ENCODE measurements around the gene GAREM2. TPM values are rescaled to one million over a fixed set of nuclear protein-coding genes. Genes with fewer than 3 reads are reported as not detected.
A peak's percentile ranks its signal among the peaks of the same experiment; 100 is the strongest.

GAREM2 gene
- 0.19 TPM for polyA plus RNA-seq

DNA sequence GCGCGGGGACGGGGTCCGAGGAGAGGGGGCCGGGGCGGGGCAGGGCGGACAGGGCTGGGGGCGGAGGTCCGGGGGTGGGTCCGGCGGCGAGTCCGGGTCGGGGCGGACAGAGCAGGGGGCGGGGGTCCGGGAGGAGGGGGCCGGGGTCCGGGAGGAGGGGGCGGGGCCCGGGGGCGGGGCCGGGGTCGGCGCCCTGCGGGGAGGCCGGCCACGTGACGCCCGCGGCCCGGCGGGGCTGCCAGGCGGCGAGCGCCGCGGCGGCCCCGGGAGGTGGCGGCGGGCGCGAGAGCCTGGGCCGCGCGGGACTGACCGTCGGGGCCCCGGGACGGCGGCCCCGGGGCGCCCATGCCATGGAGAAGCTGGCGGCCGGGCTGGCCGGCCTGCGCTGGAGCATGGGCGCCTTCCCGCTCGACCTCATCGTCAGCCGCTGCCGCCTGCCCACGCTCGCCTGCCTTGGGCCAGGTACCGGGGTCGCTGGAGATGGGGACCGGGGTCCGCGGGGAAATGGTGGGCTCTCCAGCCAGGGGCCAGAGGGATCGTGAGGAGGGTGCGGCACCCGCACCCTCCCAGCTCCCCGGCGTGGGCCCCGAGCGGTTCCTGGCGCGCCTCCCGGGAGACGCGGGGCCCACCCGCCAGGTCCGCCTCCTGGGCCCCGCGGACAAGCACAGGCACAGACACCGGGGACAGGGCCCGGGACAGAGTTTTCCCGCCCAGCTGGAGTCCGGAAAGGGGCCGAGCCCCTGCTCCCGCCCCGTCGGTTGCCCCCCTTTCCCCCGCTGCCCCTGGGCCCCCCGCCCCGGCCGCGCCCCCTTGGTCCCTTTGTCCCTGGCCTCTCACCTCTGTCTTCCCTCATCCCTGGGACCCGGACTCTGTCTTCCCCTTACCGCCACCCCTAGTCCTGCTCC is at the start of gene GAREM2:
TSS of gene GAREM2 (plus strand) at position 218 of the 905 bp plus-strand sequence. CDS start at position 351, 133 bp downstream.
- Mint-ChIP-seq H3K27me3 (peaks cover 25% of the 10 kb centered on the region), H3K4me1 (peaks cover 6 to 11% (median 7%) of the 10 kb centered on the region in 3 donors), H3K9me3 (peaks cover 0 to 2% (median 0%) of the 10 kb centered on the region in 3 donors), H3K4me3 (peak within 1 kb of the TSS; percentile 67 to 92 (median 83)), H3K36me3 (no peaks in the 10 kb centered on the region), H3K27ac (peak within 1 kb of the TSS in 1 of 3 donors; percentile 62)

DNA sequence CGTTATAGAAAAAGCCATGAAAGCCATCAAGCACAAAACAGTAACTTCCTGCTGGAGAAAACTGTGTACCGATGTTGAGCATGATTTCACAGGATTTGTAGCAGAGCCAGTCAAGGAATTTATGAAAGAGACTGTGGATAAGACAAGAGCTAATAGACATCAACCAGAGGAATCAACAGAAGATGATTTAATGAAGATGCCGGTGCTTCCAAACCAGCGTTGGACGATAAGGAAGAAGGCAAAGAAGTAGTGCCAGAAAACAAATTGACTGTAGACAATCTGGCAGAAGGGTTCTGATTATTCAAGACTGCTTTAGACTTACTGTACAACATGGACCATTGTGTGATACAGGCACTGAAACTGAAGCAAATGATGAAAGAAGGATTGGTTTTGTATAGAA is 49.5 kb upstream of the GAREM2 start:
- H3K27me3 Mint-ChIP-seq, result no peaks in the 10 kb centered on the region
- H3K27ac Mint-ChIP-seq, result peak overlapping the region in 2 of 3 donors; percentile 27 to 71
- H3K4me3 Mint-ChIP-seq, result no peak overlapping the region

DNA sequence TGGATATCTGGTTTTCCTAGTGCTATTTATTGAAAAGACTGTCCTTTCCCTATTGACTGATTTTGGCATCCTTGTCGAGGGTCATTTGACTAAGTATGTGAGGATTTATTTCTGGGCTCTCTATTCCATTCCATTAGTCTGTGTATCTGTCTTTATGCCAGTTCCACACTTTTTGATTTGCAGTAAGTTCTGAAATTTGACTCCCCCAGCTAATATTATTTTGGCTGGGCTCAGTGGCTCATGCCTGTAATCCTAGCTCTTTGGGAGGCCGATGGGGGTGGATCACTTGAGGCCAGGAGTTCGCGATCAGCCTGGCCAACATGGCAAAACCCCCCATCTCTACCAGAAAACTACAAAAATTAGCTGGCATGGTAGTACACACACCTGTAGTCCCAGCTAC is 46.8 kb upstream of the GAREM2 start:
- peaks cover 5% of the 10 kb centered on the region for H3K36me3 Mint-ChIP-seq
- H3K4me3 Mint-ChIP-seq, result no peak overlapping the region
- H3K9me3 Mint-ChIP-seq, result no peaks in the 10 kb centered on the region
- H3K27me3 Mint-ChIP-seq, result no peaks in the 10 kb centered on the region
- H3K27ac Mint-ChIP-seq, result no peak overlapping the region
- H3K4me1 Mint-ChIP-seq, result peaks cover 5 to 9% (median 5%) of the 10 kb centered on the region in 3 donors

More for the DNA sequence above, 49.5 kb upstream of the GAREM2 start:
- Mint-ChIP-seq H3K36me3 (peaks cover 3% of the 10 kb centered on the region), H3K9me3 (no peaks in the 10 kb centered on the region), H3K4me1 (peaks cover 3 to 13% (median 5%) of the 10 kb centered on the region in 3 donors)

DNA sequence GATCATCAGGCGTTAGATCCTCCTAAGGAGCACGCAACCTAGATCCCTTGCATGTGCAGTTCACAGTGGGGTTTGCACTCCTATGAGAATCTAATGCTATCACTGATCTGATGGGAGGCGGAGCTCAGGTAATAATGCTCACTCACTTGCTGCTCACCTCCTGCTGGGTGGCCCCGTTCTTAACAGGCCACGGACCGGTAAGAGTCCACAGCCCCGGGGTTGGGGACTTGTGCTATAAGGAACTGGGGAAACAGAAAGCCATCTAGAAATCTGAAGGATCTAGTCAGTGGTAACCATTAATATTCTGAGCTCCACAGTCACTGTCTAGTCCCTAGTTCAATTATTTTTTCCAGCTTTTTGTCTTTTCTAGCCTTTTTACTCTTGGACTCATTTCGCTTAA is 44.7 kb upstream of the GAREM2 start:
- Mint-ChIP-seq H3K4me3 (no peak overlapping the region), H3K27me3 (no peaks in the 10 kb centered on the region), H3K9me3 (no peaks in the 10 kb centered on the region), H3K36me3 (peaks cover 5% of the 10 kb centered on the region), H3K27ac (no peak overlapping the region), H3K4me1 (peaks cover 4 to 8% (median 5%) of the 10 kb centered on the region in 3 donors)

DNA sequence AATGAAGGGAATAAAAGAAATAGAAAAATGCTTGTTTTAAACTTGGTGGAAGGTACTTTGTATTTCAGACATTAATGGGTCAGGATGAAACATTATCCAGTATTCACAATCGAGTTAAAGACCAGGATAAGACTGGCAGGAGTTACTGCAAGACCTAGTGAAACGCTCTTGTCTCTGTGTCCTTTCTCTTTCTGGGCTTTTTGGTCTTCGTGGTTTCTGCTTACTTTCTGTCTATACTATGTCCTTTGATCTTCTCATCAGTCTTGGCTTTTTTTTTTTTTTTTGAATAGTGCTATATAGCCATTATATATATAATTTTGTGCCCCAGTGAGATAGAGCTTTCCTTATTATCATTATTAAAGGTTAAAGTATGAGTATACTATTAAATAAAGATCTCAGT is 42.1 kb upstream of the GAREM2 start:
- Mint-ChIP-seq H3K9me3 (no peaks in the 10 kb centered on the region), H3K36me3 (peaks cover 9% of the 10 kb centered on the region), H3K4me1 (peaks cover 0 to 2% (median 2%) of the 10 kb centered on the region in 3 donors), H3K4me3 (no peak overlapping the region), H3K27me3 (no peaks in the 10 kb centered on the region), H3K27ac (no peak overlapping the region)

DNA sequence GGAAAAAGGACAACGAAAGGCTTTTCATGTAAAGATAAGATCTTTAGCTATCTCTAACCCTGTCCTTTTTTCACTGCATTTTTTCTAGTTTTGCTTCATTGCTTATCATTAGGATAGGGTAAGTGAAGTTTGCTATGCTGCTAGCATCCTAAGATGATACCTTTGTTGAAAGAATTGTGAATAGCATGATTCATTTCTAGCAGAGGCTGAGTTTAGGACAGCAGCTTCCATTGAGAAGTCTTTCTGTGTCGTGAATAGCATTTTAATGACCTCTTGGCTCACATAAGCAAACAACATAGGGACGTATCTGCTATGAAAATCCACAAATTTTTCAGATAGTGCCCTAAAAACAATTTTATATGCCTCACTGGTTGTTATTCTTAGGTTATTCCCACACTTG is 36.4 kb upstream of the GAREM2 start:
- H3K27ac Mint-ChIP-seq, result no peak overlapping the region
- H3K9me3 Mint-ChIP-seq, result no peaks in the 10 kb centered on the region

DNA sequence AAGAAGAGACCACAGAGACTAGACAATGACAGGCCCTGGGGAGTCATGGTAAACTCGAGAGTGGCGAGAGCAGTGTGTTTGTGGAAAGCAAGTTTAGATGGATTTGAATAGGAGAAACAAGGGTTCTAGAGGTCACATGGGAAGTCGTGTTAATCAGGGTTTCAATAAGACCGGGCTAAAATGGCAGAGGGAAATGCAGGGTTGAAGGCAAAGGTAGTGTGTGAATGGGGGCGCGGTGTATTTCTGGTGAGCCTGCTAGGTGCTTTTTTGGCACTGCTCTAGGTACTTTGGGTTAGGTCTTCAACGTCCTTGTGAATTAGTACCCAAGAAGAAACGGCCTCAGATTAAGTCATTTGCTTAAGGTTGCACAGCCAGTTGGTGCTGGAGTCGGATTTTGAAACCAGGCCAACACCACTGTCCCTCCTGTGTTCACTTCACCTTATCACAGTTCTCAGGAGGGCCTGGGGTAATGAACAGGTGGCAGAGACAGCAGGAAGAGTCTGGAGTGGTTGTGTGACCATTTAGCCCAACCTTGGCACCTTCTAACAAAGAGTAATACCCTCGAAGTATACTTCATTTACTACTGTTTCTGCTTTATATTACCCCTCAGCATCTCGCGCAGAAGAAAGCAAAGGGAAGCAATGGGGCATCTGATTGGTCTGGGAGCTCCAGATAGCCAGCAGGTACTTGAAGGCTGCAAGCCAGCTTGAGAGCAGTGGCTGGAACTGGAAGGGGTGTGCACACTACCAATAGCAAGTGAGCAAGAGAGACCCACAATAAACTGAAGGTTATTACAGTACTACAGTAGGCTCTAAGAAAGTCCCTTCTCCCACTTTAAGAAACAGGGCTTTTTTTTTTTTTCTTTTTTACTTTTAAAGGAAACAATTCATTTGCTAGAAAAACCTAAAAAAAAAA is 33.4 kb upstream of the GAREM2 start:
- H3K9me3 Mint-ChIP-seq, result no peaks in the 10 kb centered on the region
- H3K36me3 Mint-ChIP-seq, result peaks cover 8% of the 10 kb centered on the region
- no peaks in the 10 kb centered on the region for H3K27me3 Mint-ChIP-seq
- H3K27ac Mint-ChIP-seq, result peak overlapping the region in 1 of 3 donors; percentile 8
- peaks cover 0 to 2% (median 0%) of the 10 kb centered on the region in 3 donors for H3K4me1 Mint-ChIP-seq
- no peak overlapping the region for H3K4me3 Mint-ChIP-seq

More for the DNA sequence above, 36.4 kb upstream of the GAREM2 start:
- Mint-ChIP-seq H3K4me1 (peaks cover 0 to 2% (median 0%) of the 10 kb centered on the region in 3 donors), H3K4me3 (no peak overlapping the region), H3K36me3 (peaks cover 10% of the 10 kb centered on the region), H3K27me3 (no peaks in the 10 kb centered on the region)

DNA sequence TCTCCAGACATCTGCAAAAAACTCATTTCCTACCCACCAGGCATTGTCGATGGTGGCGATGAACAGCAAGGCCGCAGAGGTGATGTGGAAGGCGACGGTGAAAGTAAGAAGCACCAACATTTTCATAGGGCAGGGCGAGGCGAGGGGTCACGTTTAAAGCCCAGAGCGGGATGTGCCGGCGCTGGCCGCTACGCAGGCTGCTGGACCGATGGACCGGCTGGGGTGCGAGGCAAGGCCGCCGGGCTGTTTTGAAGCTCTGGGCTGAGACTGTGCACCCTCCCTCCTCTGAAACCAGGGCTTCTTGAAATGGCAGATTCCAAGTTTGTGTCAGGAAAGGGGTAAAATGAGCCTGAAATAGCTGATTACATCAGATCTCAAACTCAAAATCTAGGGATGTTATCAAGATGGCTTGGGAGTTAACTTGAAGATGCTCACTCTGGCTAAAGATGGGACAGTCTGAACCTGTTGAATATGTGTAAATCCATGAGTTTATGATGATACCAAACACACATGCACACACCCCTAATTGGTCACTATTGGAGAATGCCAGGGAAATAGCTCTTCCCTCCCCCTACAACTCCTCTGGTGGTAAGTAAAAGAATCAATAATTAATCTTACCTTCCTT is 31.6 kb upstream of the GAREM2 start:
- no peaks in the 10 kb centered on the region for H3K27me3 Mint-ChIP-seq
- H3K4me3 Mint-ChIP-seq, result no peak overlapping the region
- H3K4me1 Mint-ChIP-seq, result peaks cover 2 to 4% (median 3%) of the 10 kb centered on the region in 3 donors
- no peaks in the 10 kb centered on the region for H3K9me3 Mint-ChIP-seq
- no peak overlapping the region for H3K27ac Mint-ChIP-seq
- peaks cover 4% of the 10 kb centered on the region for H3K36me3 Mint-ChIP-seq

DNA sequence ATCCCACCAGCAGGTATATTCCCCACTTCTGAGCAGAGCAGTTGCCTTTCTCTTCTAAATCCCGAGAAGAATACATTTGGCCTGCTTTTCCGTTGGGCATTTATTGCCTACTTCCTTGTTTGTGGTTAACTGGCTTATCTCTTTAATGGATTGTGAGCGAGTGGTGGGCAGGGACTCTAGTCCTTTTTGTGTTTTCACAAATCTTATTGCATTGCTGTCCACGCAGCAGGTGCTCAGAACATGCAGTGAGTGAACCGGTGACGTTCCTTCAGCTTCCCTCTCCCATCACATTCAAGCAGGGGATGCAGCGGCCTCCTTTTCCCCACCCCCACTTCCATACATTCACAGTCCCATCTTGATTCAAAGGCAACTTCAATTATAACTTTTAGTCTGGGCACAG is 28.9 kb upstream of the GAREM2 start:
- Mint-ChIP-seq H3K4me3 (no peak overlapping the region), H3K36me3 (peaks cover 2% of the 10 kb centered on the region), H3K9me3 (no peaks in the 10 kb centered on the region), H3K27ac (no peak overlapping the region), H3K4me1 (peaks cover 2 to 4% (median 3%) of the 10 kb centered on the region in 3 donors), H3K27me3 (peaks cover 4% of the 10 kb centered on the region)

DNA sequence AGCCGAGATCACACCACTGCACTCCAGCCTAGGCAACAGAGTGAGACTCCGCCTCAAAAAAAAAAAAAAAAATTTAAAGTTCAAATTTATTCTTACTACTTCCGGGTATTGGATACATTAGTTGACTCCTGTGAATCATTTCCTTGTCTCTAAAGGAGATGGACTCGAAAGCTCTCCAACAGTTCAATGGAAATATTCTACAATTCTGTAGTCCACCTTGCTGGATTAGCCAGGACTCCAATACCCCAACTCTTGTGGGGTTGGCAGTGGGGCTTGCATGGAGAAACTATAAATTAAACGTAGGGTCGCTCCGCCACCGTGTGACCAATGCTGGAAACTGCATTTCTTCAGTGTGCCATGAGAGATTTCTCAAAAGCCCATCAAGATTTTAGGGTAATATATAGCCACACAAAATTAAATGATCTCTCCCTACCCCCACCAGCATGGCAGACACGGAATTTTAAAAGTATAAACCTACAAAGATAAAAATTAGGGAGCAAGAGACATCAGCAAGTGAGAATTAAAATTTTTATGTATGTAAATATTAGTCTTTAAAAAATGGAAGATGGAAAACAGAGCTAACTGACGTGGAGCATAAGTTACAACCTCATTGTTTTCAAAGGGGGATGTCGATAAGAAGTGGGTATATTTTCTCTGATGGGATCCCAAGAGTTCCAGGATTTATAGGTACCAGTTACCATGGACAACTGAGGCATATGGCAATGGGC is 27.8 kb upstream of the GAREM2 start:
- H3K36me3 Mint-ChIP-seq, result peaks cover 2% of the 10 kb centered on the region
- H3K4me1 Mint-ChIP-seq, result peaks cover 2 to 4% (median 3%) of the 10 kb centered on the region in 3 donors
- H3K4me3 Mint-ChIP-seq, result no peak overlapping the region
- H3K9me3 Mint-ChIP-seq, result no peaks in the 10 kb centered on the region
- no peak overlapping the region for H3K27ac Mint-ChIP-seq
- peaks cover 10% of the 10 kb centered on the region for H3K27me3 Mint-ChIP-seq

DNA sequence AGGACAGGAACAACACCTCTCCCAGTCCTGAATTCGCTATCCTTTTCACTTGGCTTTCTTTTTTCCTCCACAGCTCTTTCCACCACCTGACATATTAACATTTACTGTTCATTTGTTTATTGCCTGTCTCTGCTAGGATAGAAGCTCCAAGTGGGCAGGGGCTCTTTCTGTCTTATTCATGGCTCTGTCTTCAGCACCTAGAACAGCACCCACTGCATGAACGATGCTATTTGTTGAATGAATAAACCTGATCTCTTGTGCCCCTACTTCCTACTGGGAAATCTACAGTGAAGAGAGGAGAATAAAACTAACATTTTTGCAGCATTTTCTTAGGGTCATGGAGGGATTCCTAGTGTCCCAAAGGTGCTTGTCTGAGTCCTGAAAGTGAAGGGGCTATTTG is 24.4 kb upstream of the GAREM2 start:
- Mint-ChIP-seq H3K27ac (no peak overlapping the region), H3K4me1 (peaks cover 2 to 4% (median 3%) of the 10 kb centered on the region in 3 donors), H3K36me3 (peaks cover 5% of the 10 kb centered on the region), H3K4me3 (no peak overlapping the region), H3K27me3 (peaks cover 15% of the 10 kb centered on the region), H3K9me3 (peaks cover 0 to 3% (median 0%) of the 10 kb centered on the region in 3 donors)

DNA sequence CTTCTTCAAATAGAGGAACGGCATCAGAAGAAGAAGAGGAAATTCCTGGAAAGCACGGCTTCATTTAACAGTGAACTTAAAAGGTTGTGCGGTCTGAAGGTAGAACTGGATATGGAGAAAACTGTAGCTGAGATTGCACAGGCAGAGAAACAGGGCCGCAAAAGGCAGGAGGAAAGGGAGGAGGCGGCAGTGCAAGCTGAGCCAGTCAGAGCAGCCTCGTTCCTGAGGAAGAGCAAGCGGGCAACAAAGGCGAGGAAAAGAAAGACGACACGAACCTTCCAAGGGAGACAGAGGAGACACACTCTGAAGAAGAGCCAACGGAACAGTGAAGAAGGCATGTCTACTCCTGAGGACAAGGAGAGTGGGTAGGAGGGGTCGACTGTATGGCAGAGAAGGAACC is 22.6 kb upstream of the GAREM2 start:
- Mint-ChIP-seq H3K4me1 (peaks cover 0 to 2% (median 0%) of the 10 kb centered on the region in 3 donors), H3K27ac (no peak overlapping the region), H3K27me3 (peaks cover 15% of the 10 kb centered on the region), H3K36me3 (peaks cover 6% of the 10 kb centered on the region), H3K9me3 (peaks cover 0 to 7% (median 2%) of the 10 kb centered on the region in 3 donors), H3K4me3 (no peak overlapping the region)

DNA sequence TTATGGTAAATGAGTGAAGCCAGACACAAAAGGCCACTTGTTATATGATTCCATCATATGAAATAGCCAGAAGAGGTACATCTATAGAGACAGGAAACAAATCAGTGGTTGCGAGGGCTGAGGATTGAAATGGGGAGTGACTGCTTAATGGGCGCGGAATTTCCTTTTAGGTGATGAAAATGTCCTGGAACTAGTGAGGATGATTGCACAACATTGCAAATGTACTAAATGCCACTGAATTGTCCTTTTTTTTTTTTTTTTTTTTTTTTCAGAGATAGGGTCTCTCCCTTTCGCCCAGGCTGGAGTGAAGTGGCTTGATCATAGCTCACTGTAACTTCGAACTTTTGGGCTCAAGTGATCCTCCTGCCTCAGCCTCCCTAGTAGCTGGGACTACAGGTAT is 15.3 kb upstream of the GAREM2 start:
- Mint-ChIP-seq H3K27ac (no peak overlapping the region), H3K9me3 (peaks cover 3 to 10% (median 5%) of the 10 kb centered on the region in 3 donors), H3K4me3 (no peak overlapping the region), H3K27me3 (peaks cover 1% of the 10 kb centered on the region), H3K4me1 (no peaks in the 10 kb centered on the region), H3K36me3 (peaks cover 3% of the 10 kb centered on the region)

DNA sequence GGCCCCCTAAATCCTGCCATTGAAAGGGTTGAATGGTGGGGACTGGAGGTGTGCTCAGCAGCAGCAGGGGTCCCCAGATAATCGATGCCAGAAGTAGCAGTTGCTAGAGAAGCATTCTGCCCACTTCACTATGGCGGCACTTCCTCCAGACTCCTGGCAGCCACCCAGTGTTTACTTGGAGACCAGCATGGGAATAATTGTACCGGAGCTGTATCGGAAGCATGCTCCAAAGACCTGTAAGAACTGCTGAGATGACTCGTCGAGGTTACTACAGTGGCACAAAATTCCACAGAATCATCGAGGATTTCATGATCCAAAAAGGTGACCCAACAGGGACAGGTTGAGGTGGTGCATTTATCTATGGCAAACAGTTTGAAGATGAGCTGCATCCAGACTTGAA is 11.0 kb upstream of the GAREM2 start:
- H3K4me3 Mint-ChIP-seq, result no peak overlapping the region
- H3K4me1 Mint-ChIP-seq, result no peaks in the 10 kb centered on the region
- no peak overlapping the region for H3K27ac Mint-ChIP-seq

More for the DNA sequence above, 11.0 kb upstream of the GAREM2 start:
- peaks cover 4% of the 10 kb centered on the region for H3K27me3 Mint-ChIP-seq
- peaks cover 3% of the 10 kb centered on the region in 3 donors for H3K9me3 Mint-ChIP-seq
- H3K36me3 Mint-ChIP-seq, result no peaks in the 10 kb centered on the region
